ENCODE data around the gene DPP10.

Gene DPP10

DNA sequence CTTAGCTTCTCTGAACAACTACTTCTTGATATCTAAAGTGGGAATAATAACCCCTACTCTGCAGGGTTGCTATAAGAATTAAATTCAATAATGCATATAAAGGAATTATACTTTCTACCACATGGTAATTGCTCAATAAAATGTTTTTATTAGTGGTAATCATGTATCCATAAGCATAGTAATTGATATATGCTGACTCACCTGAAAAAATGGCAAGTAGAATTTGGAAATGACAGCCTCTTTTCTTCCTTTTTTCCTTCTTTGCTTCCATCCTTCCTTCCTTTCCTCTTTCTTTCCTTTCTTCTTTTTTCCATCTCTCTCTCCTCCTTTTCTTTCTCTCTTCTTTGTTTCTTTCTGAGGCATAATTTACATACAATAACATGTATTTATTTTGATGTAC is 65.3 kb downstream of the DPP10 start:
- Histone ChIP-seq H3K27me3 (ENCODE audit: insufficient read depth, low read length, poor library complexity, severe bottlenecking) (no peaks in the 10 kb centered on the region), H3K79me2 (ENCODE audit: insufficient read depth, low read length) (no peaks in the 10 kb centered on the region), H3K9me2 (replicated peaks; ENCODE audit: low read depth, low read length) (no peaks in the 10 kb centered on the region), H3F3A (ENCODE audit: low read depth) (no peaks in the 10 kb centered on the region), H3K4me1 (ENCODE audit: insufficient read depth, low read length, poor library complexity, severe bottlenecking) (no peaks in the 10 kb centered on the region), H3K4me2 (ENCODE audit: low read depth, low read length, poor library complexity, severe bottlenecking) (no peak overlapping the region), H3K9me3 (ENCODE audit: insufficient read depth, low read depth, low read length) (no peaks in the 10 kb centered on the region), H3K9ac (ENCODE audit: low read depth, low read length, poor library complexity, severe bottlenecking) (no peak overlapping the region), H4K20me1 (ENCODE audit: insufficient read depth, low read length, poor library complexity, severe bottlenecking) (no peaks in the 10 kb centered on the region), H2AFZ (ENCODE audit: low read length) (no peak overlapping the region), H3K4me3 (ENCODE audit: low read length, poor library complexity, severe bottlenecking) (no peak overlapping the region), H3K36me3 (ENCODE audit: insufficient read depth, low read length) (no peaks in the 10 kb centered on the region)
- TF ChIP-seq EZH2phosphoT487 (IDR thresholded peaks at IDR 0.05; ENCODE audit: borderline replicate concordance): no peak
- no peak for TF ChIP-seq CTCF (conservative IDR thresholded peaks at IDR 0.05; ENCODE audit: low read length)

GRCh38 chr2:114515882-114516281 is 73.4 kb downstream of the DPP10 start:
- Histone ChIP-seq H3K9ac (ENCODE audit: low read depth, low read length, poor library complexity, severe bottlenecking) (no peak overlapping the region), H3K27me3 (ENCODE audit: insufficient read depth, low read length, poor library complexity, severe bottlenecking) (no peaks in the 10 kb centered on the region), H3F3A (ENCODE audit: low read depth) (no peaks in the 10 kb centered on the region), H3K79me2 (ENCODE audit: insufficient read depth, low read length) (no peaks in the 10 kb centered on the region), H3K9me2 (replicated peaks; ENCODE audit: low read depth, low read length) (no peaks in the 10 kb centered on the region), H3K4me2 (ENCODE audit: low read depth, low read length, poor library complexity, severe bottlenecking) (no peak overlapping the region), H3K9me3 (ENCODE audit: insufficient read depth, low read depth, low read length) (no peaks in the 10 kb centered on the region), H2AFZ (ENCODE audit: low read length) (no peak overlapping the region), H3K4me1 (ENCODE audit: insufficient read depth, low read length, poor library complexity, severe bottlenecking) (no peaks in the 10 kb centered on the region), H3K36me3 (ENCODE audit: insufficient read depth, low read length) (no peaks in the 10 kb centered on the region), H3K4me3 (ENCODE audit: low read length, poor library complexity, severe bottlenecking) (no peak overlapping the region), H4K20me1 (ENCODE audit: insufficient read depth, low read length, poor library complexity, severe bottlenecking) (no peaks in the 10 kb centered on the region)
- TF ChIP-seq EZH2phosphoT487 (IDR thresholded peaks at IDR 0.05; ENCODE audit: borderline replicate concordance) (no peak), CTCF (conservative IDR thresholded peaks at IDR 0.05; ENCODE audit: low read length) (no peak)

DNA sequence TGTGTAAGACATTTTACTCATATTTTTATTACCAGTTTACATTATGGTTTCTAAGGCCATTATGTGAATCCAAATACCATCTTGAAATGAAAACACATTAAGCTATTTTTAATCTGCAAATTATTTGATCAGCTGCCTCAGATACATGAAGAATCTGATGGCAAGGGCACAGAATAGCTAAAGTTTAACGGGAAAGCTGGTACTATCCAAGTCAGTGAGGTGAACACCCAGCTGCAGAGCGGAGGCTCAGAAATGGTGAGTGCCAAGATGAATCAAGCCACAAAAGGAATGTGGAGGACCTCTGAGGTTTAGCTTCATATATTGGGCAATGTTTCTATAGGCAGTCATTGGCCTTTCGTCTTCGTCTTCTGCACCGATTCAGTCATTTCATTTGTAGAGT is 75.1 kb downstream of the DPP10 start:
- Histone ChIP-seq H3K4me3 (ENCODE audit: low read length, poor library complexity, severe bottlenecking) (no peak overlapping the region), H4K20me1 (ENCODE audit: insufficient read depth, low read length, poor library complexity, severe bottlenecking) (no peaks in the 10 kb centered on the region), H3K4me2 (ENCODE audit: low read depth, low read length, poor library complexity, severe bottlenecking) (no peak overlapping the region), H3K79me2 (ENCODE audit: insufficient read depth, low read length) (no peaks in the 10 kb centered on the region), H3F3A (ENCODE audit: low read depth) (no peaks in the 10 kb centered on the region), H3K4me1 (ENCODE audit: insufficient read depth, low read length, poor library complexity, severe bottlenecking) (no peaks in the 10 kb centered on the region), H3K9me3 (ENCODE audit: insufficient read depth, low read depth, low read length) (no peaks in the 10 kb centered on the region), H3K9me2 (replicated peaks; ENCODE audit: low read depth, low read length) (no peaks in the 10 kb centered on the region), H3K36me3 (ENCODE audit: insufficient read depth, low read length) (no peaks in the 10 kb centered on the region), H3K9ac (ENCODE audit: low read depth, low read length, poor library complexity, severe bottlenecking) (no peak overlapping the region), H2AFZ (ENCODE audit: low read length) (no peak overlapping the region), H3K27me3 (ENCODE audit: insufficient read depth, low read length, poor library complexity, severe bottlenecking) (no peaks in the 10 kb centered on the region)
- TF ChIP-seq EZH2phosphoT487 (IDR thresholded peaks at IDR 0.05; ENCODE audit: borderline replicate concordance) (no peak), CTCF (conservative IDR thresholded peaks at IDR 0.05; ENCODE audit: low read length) (no peak)
